AG08395 (cell line): ENCODE results near the gene ZIC4.

Experiments used
- DNase-seq: peaks from one replicate; pipeline ENCODE4 v3.0.0; 2012; ENCODE audit warnings: mixed read lengths, low spot score

ZIC4 gene

DNA sequence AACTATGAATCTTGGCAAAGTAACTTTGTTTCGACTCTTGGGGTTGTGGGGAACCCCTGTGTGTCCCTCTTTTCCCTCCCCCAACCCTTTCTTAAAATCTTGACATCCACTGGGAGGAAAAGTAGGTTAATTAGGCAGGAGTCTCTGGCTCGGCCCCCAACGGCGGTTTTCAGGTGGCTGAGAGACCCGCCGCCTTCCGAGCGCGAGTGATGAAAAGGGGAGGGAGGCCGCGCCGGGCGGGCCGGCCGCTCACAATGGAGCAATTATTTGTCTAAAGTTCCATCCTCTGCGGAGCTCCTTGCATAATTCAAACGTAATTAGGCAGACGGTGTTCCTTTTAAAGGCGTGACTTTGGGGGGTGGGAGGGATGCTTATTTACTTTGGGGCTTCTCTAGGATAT is 51.7 kb downstream of the ZIC4 start:
- DNase-seq: no peak

GRCh38 chr3:147351301-147351700 is 55.0 kb downstream of the ZIC4 start:
- no peak for DNase-seq

- DNase-seq: no peak
Measured at GRCh38 chr3:147348976-147349375, 57.4 kb downstream of the ZIC4 start.

- no peak for DNase-seq
Measured at GRCh38 chr3:147343926-147344325, 62.4 kb downstream of the ZIC4 start.

GRCh38 chr3:147341727-147342126 is 64.6 kb downstream of the ZIC4 start:
- no peak for DNase-seq

DNA sequence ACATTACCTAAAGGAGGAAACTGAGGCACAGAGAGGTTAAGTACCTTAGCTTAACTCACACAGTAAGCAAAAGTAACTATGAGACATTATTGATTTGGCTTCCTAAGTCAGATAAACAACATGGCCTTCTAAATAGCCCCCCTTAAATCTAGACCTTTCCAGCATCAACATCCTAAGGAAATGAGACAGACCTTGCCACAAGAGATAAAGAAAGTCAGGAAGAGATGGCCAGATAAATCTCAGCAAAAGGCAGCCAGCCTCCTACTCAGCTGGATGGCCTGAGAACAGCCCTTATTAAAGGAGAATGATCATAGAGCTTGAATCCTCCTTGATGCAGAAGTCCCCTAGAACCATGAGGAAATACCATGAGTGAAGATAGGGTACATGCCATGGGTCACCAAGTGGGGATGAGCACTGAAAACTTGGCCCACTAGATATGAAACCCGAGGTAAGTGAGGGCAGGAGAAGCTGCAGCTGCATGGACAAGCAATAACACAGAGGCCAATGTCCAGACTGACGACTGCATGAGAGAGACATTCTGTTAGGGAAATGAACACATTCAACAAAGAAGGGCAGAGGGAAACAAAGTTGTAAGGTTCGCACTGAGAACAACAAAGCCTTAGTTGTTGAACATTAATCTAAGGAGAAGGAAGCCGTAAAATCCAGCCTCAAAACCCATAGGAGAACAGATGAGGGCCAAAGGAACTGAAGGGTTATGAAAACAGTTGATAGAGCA is 69.6 kb downstream of the ZIC4 start:
- DNase-seq: no peak
